RWPE1 (cell line): ENCODE results near the gene FBXO48.

Source experiments
- CTCF ChIA-PET: fragments of 350-600 bp; sonication (Branson Sonifier 250); formaldehyde crosslinking; extraction: SDS; loops from one replicate; lab custom pipeline; 2021; lab: Yijun Ruan, JAX
- POLR2A ChIA-PET: fragments of 400-600 bp; formaldehyde crosslinking; extraction: SDS; loops from one replicate; lab custom pipeline; 2020; ENCODE audit warnings: antibody characterized with exemption; ENCODE audit not compliant: low non-redundant PET; lab: Yijun Ruan, JAX
- DNase-seq: peaks from one replicate; pipeline ENCODE4 v3.0.0; 2012; ENCODE audit warnings: low spot score
- H3K27ac ChIP-seq: fragments of 450-650 bp; 2 replicates; pipeline ENCODE4 v1.5.1; 2017
- CTCF ChIP-seq: fragments of 450-650 bp; conservative IDR thresholded peaks from 2 replicates; pipeline ENCODE4 v1.5.1; 2017; ENCODE audit warnings: low read depth, mild to moderate bottlenecking

The FBXO48 gene

DNA sequence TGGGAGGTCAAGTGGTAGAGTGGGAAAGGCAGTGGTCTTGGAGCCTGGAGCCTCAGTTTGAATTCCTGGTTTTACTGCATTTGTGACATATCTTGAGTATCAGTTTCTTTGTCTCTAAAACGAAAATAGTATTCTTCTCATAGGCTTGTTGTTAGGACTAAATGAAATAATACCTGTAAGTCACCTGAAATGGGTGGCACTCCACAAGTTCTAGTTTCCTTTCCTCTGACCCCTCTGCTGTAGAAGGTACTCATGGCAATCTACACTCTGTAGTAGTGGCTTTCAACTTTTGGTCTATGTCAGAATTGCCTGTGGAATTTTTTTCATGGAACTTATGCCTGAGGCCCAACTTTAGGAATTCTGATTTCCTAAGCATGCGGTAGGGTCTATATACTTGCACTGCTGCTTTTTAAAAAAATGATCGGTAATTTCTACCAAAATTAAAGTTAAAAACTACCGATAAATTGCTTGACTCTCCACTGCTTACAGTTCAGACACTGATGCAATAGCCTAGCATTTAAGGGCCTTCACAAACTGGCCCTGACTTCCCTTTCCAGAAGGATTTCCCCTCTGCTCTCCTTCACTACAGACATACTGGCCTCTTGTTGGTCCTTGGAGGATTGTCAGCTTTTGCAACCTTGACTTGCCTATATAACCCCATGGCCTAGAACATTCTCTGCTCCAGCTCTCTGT, 54.8 kb downstream of the FBXO48 start:
- TF ChIP-seq CTCF: no peak
- POLR2A ChIA-PET: no interaction called here
- no peak overlapping the region for H3K27ac ChIP-seq
- CTCF ChIA-PET: no interaction called here
- DNase-seq: no peak

- no peak for DNase-seq
- no peak overlapping the region for H3K27ac ChIP-seq
- POLR2A ChIA-PET: no interaction called here
- CTCF ChIA-PET: no interaction called here
- TF ChIP-seq CTCF: no peak
These were observed 55.5 kb downstream of the FBXO48 start for GRCh38 chr2:68411397-68412126.
